Inflammatory macrophage treated with lipopolysaccharide for 4 hours (primary cell): ENCODE results near the gene CACNA2D2.

ENCODE experiments used
- DNase-seq: peaks from one replicate; pipeline ENCODE4 v3.0.0-alpha.2; 2020

Gene CACNA2D2

GRCh38 chr3:50503504-50504342, at the start of gene CACNA2D2:
Gene CACNA2D2, minus strand, starts transcription at chr3:50503634. Its CDS starts 211 bp downstream, at chr3:50503423.
- no peak for DNase-seq

GRCh38 chr3:50552598-50552997, 49.2 kb upstream of the CACNA2D2 start:
- no peak for DNase-seq

DNA sequence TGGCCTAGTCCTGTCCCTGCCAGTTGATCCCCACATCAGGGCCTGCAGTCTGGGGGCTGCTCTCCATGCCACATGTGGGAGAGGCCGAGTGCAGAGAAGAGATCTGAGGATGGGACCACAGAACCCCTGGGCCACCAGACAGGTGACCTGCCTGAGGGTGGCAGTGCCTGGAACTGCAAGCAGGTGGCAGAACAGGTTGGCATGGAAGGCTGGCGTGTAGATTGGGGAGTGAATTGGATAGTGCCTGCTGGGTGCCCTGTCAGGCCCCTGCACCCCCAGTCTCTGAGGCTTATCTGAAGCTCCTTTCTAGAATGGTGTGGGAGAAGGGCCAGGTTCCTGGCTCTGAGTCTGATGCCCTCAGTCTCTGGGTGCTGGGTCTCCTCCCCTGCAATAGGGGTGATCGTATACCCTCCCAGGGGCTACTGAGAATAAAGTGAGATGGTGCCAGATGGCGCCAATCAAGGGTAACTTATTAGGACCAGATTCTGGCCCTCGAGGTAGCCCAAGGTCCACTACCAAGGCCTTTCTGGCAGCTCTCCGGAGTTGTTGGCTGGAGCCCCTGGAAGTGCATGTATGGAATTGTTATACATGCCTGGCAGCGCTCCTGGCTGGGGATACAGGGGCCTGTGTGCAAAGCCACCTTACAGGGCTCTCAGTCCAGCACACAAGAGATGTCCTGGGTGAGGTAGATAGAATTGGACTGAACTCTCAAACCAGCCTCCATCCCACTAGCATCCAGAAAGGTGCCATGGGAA, 48.4 kb upstream of the CACNA2D2 start:
- DNase-seq, result no peak

- DNase-seq, result no peak
Measured at GRCh38 chr3:50551054-50551659, 47.7 kb upstream of the CACNA2D2 start.

GRCh38 chr3:50550079-50550736, 46.8 kb upstream of the CACNA2D2 start:
- DNase-seq, result peak; percentile 36

GRCh38 chr3:50549226-50549625, 45.8 kb upstream of the CACNA2D2 start:
- no peak for DNase-seq

- DNase-seq, result no peak
Measured at GRCh38 chr3:50545781-50546180, 42.3 kb upstream of the CACNA2D2 start.

DNA sequence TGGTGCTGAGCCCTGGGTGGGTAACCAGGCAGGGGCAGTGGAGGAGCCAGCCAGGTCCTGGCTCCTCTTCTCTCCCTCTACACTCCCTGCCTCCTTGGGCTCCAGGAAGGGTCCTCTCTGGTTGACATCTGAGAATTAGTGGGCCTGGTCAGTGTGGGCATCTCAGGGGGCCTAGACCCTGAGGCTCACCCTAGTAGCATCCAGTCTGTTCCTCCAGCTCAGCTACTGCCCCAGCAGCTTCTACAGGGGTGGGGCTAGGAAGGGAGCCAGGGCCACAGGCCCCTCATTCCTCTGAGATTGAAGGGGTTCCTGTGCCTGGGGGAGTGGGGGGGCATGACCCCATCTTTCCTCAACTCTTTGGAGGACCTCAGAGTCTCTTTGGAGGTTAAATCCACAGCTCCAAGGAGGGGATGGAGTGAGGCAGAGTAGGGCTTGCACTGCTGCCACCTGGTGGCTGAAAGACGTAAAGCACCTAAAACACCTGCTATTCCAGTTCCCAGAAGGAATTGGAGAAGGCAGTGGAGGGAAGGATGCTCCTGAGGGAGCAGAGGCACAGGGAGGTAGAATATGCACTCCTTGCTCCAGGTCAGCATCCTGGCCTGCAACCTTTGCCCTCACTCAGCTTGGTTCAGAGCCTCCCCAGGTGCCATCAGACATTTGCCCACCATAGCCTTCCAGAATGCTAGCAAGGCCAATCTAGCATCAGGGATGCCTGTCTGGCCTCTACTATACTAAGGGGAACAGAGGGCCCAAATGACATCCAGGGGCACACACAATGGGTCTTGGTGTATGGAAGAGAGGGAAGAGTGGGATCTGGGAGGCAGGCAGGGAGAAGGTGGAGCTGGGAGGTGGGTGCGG, 39.0 kb upstream of the CACNA2D2 start:
- peak; percentile 47 for DNase-seq

GRCh38 chr3:50539356-50540286, 36.2 kb upstream of the CACNA2D2 start:
- no peak for DNase-seq

DNA sequence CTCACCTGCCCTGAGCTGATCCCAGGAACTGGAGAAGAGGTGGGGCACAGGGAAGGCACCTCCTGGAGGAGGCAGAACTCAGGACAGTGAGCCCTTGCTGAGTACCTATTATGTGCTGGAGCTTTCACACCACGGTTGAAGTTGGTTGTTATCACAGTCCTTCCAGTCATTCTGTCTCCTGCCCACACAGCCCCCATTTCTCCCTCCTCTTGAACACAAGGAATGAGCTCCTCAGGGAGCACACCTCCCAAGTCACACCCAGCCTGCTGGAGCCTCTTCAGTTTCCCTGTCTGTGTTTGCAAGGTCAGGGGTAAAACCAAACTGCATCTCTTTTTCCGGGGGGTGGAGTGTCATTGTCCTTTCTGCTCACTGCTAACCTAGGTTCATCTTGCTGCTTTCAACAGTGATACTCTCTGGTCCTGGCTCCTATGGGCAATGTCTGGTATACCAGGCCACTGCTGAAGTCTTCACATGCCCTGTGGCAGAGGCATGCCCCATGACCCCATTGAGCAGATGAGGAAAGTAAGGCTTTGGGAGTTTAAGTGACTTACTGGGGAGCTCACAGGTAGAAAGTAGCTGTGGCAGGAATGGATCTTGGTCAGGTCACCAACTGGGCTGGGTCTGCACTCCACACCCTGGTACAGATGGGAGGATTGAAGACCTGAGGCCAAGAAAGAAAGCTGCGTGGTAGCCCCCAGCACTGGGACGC, 34.1 kb upstream of the CACNA2D2 start:
- no peak for DNase-seq

DNA sequence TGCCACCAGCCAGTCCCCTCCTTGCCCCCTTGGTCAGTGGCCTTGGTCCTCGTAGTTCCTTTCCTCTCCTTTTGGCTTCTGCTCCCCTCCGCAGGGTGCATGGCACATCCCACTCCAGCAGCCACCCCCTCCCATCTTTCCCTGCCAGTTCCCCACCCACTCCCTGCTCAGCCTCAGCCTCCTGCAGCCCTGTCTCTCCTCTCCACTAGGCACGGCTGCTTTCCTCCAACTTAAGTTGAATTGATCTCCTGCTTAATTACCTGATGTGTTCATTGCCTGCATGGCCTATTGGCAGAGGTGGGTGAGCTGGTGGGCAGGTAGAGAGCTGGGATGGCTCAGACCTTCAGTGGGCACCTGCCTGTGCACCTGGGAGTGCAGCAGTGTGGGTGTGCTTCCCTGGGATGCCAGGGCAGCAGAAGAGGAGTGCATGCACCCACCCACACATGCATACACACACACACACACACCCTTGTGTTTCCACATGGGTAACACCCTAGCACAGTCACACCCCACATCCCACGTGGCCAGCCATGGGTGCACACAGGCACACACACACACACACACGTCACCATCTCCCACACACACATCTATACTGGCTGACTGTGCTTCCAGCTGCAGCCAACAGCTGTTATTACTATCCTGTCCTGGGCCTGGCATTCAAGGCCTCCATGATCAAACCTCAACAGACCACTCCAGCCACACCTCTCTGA, 33.2 kb upstream of the CACNA2D2 start:
- DNase-seq, result no peak

DNA sequence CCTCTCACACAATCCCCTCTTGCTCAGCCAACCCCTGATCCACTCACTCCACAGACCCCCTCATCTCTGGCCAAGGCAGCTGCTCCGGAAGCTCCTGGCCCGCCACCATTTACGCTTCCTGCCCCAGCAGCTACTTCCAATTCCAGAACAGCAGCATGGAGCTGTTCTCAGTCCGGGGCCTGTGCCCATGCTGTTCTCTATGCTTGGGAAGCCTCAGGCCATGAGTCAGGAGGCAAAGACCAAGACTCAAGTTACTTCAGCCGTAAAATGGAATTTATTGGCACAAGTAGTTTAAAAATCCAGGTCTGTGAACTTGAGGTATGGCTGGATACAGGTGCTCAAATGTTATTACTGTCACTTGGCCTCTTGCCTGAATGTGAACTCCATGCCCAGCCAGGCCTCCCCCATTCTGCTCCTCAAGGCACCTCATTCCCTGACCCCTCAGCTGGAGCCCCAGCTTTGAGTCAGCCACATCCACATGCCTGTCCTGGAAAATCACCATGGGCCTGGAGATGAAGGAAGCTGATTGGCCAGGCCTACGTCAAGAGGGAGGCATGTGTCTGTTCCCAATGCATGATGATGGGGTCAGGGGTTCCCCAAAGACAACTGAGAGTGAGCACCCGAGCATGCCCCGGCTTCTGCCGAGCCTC, 31.4 kb upstream of the CACNA2D2 start:
- no peak for DNase-seq

GRCh38 chr3:50533807-50534461, 30.5 kb upstream of the CACNA2D2 start:
- DNase-seq, result no peak

DNA sequence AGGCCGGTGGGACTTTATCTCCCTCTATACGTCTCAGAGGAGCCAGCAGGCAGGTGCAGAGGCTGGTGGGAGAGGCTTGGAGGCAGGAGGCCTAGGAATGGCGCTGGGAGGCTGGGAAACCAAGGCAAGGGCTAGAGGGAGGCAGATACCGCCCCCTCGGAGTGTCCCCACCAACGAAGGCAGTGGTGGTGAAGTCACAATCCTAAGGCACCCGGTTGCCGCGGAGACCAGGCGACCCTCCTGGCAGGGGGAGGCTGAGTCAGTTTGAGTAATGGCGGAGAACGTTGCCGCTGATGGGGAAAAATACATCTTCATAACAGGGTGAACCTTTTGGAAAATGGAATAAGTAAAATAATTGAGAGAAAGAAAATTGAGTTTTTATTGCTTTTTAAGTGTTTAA, 29.9 kb upstream of the CACNA2D2 start:
- DNase-seq, result no peak

- no peak for DNase-seq
Measured at GRCh38 chr3:50532062-50532705, 28.8 kb upstream of the CACNA2D2 start.

DNA sequence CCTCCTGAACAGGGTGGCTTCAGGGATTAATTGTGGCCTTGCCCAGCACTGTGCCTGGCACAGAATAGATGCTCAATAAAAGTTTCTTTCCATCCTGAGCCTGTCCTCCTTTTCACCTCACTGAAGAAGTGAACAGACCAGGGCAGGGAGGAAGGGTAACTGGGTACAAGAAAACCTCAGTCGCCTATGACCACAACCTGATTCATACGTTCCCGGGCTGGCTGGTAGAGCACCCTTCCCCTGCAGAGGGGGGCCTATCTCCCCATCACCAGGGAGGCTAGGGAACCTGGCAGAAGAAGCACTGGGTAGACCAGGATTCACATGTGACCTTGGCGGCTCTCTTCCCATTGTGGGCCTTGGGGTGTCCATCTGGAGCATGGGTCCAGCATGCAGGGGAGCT, 27.8 kb upstream of the CACNA2D2 start:
- DNase-seq, result no peak

DNA sequence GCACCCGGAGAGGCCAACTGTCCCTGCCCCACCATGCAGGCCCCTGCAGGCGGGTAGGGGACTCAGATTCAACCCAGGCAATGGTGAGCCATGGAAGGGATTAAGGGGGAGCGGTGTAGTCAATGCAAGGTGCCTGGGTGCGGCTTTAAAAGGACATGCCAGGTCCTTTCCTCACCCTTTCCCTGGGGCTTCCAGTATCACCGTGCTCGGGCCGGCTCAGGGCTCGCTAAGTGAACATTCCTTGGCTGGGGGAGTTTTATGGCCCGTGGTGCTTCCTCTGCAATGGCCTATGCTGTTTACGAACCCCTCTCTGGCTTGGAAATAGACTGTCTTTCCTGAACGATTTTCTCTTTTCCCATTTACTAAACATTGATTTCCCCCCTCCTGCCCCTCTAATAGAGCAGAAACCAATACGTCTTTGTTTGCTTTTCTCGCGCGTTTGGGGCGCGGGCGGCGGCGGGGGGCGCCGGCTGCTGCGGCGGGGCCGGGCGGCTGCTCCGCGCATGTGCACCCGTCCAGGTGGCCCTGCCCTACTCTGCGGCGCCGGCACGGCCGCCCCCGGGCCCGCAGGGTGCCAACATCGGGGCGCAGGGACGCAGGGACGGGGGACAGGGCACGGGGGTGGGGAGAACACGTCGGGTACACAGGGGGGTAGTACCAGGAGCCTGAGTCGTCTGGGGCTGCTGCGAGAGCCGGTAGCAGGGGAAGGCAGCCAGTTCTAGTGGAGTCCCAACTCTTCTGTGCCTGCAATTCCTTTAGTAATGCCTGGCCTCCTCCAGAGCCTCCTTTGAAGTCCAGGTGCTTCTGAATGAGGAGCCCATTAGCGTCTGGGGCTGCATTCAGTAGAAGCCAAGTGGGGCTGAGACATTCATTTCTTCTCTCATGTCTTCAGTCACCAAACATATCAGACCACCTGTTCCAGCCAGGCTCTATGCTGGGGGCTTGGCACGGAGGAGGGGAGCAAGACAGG, 26.9 kb upstream of the CACNA2D2 start:
- DNase-seq, result no peak
